GM21390 (cell line): ENCODE results near the gene KCNH5.
"Not testable (repeated sequence)": the region's sequence is repeated elsewhere in the genome, so short reads cannot be mapped to it uniquely, and the experiment has no call there.

ENCODE experiments used
- ATAC-seq: cut with Tn5 transposase; IDR thresholded peaks from one replicate; pipeline ENCODE4 v1.9.1; 2021; ENCODE audit not compliant: unreplicated experiment

KCNH5 gene

GRCh38 chr14:62894736-62895135, 150.5 kb downstream of the KCNH5 start:
- no peak for ATAC-seq

- no peak for ATAC-seq
Measured at GRCh38 chr14:62889364-62889763, 155.9 kb downstream of the KCNH5 start.

GRCh38 chr14:62886461-62886860, 158.8 kb downstream of the KCNH5 start:
- ATAC-seq: no peak

- no peak for ATAC-seq
Measured at GRCh38 chr14:62885451-62885850, 159.8 kb downstream of the KCNH5 start.

- no peak for ATAC-seq
Measured at GRCh38 chr14:62882967-62883366, 162.3 kb downstream of the KCNH5 start.

GRCh38 chr14:62866376-62866775, 178.9 kb downstream of the KCNH5 start:
- ATAC-seq: no peak

- ATAC-seq: no peak
Measured at GRCh38 chr14:62864588-62864987, 180.7 kb downstream of the KCNH5 start.

- ATAC-seq: not testable (repeated sequence)
Measured at GRCh38 chr14:62858011-62858410, 187.2 kb downstream of the KCNH5 start.

GRCh38 chr14:62854951-62855350, 190.3 kb downstream of the KCNH5 start:
- no peak for ATAC-seq

- ATAC-seq: no peak
Measured at GRCh38 chr14:62847168-62847567, 198.1 kb downstream of the KCNH5 start.

GRCh38 chr14:62844546-62844945, 200.7 kb downstream of the KCNH5 start:
- no peak for ATAC-seq

GRCh38 chr14:62824086-62824485, 221.2 kb downstream of the KCNH5 start:
- ATAC-seq: no peak

- ATAC-seq: no peak
Measured at GRCh38 chr14:62819931-62820330, 225.3 kb downstream of the KCNH5 start.

- no peak for ATAC-seq
Measured at GRCh38 chr14:62807636-62808035, 237.6 kb downstream of the KCNH5 start.

GRCh38 chr14:62800577-62800976, 244.7 kb downstream of the KCNH5 start:
- no peak for ATAC-seq

- ATAC-seq: no peak
Measured at GRCh38 chr14:62796431-62796830, 248.8 kb downstream of the KCNH5 start.

- no peak for ATAC-seq
Measured at GRCh38 chr14:62792578-62792977, 252.7 kb downstream of the KCNH5 start.

- ATAC-seq: not testable (repeated sequence)
Measured at GRCh38 chr14:62781328-62781727, 263.9 kb downstream of the KCNH5 start.

GRCh38 chr14:62778852-62779251, 266.4 kb downstream of the KCNH5 start:
- ATAC-seq: no peak

GRCh38 chr14:62778310-62778709, 266.9 kb downstream of the KCNH5 start:
- no peak for ATAC-seq

GRCh38 chr14:62777510-62777909, 267.7 kb downstream of the KCNH5 start:
- no peak for ATAC-seq

- ATAC-seq: no peak
Measured at GRCh38 chr14:62776300-62776699, 269.0 kb downstream of the KCNH5 start.

- ATAC-seq: no peak
Measured at GRCh38 chr14:62768753-62769152, 276.5 kb downstream of the KCNH5 start.

GRCh38 chr14:62763951-62764350, 281.3 kb downstream of the KCNH5 start:
- ATAC-seq: no peak
